Measurements from ENCODE around the gene PTPRK. TPM values are rescaled to one million over a fixed set of nuclear protein-coding genes. Genes with fewer than 3 reads are reported as not detected.

Gene PTPRK
- total RNA-seq, 1 experiment from 2014 or later, result 53.8 TPM

GRCh38 chr6:128069188-128069587 lies 451.2 kb downstream of the PTPRK start:
- POLR2A ChIA-PET (ENCODE audit: unreplicated experiment), result no interaction called here
- intact Hi-C loops (cut with micrococcal nuclease), result no loop called here
- no peak for ATAC-seq

GRCh38 chr6:128068119-128068479 lies 452.3 kb downstream of the PTPRK start:
- Histone ChIP-seq H3K79me2 (ENCODE audit: low read length) (no peaks in the 10 kb centered on the region), H3K27me3 (ENCODE audit: low read length) (no peaks in the 10 kb centered on the region), H3F3A (ENCODE audit: low read length, unreplicated experiment) (no peaks in the 10 kb centered on the region), H3K9ac (ENCODE audit: low read length) (no peak overlapping the region), H3K4me1 (ENCODE audit: insufficient read depth, low read length) (no peaks in the 10 kb centered on the region), H3K9me3 (ENCODE audit: low read length) (no peaks in the 10 kb centered on the region), H3K4me2 (ENCODE audit: low read length) (no peak overlapping the region), H3K36me3 (ENCODE audit: low read depth, low read length) (no peaks in the 10 kb centered on the region), H3K27ac (ENCODE audit: low read length) (no peak overlapping the region), H4K20me1 (ENCODE audit: low read length) (no peaks in the 10 kb centered on the region), H2AFZ (ENCODE audit: low read length) (no peak overlapping the region), H3K9me2 (replicated peaks; ENCODE audit: low read length) (no peaks in the 10 kb centered on the region), H3K4me3 (ENCODE audit: low read length) (no peak overlapping the region)
- ChIA-PET POLR2A (ENCODE audit: unreplicated experiment) (no interaction called here), CTCF (no interaction called here)
- TF ChIP-seq CTCF (conservative IDR thresholded peaks at IDR 0.05; ENCODE audit: low read depth, low read length), result no peak
- no peak for TF ChIP-seq EZH2phosphoT487 (IDR thresholded peaks at IDR 0.05; ENCODE audit: borderline replicate concordance, low read length)
- no peak for TF ChIP-seq EZH2 (IDR thresholded peaks at IDR 0.05; ENCODE audit: low read length, unreplicated experiment)
- intact Hi-C loops (cut with micrococcal nuclease), result no loop called here
- no peak for ATAC-seq
- no TSS peak for BruUV-seq (replicated peaks)
- DNase-seq, result no peak

More at GRCh38 chr6:128069188-128069587, 451.2 kb downstream of the PTPRK start:
- TF ChIP-seq EZH2 (IDR thresholded peaks at IDR 0.05; ENCODE audit: low read length, unreplicated experiment) (no peak), EZH2phosphoT487 (IDR thresholded peaks at IDR 0.05; ENCODE audit: borderline replicate concordance, low read length) (no peak), CTCF (conservative IDR thresholded peaks at IDR 0.05; ENCODE audit: low read depth, low read length) (no peak)
- Histone ChIP-seq H3K9ac (ENCODE audit: low read length) (no peak overlapping the region), H3F3A (ENCODE audit: low read length, unreplicated experiment) (no peaks in the 10 kb centered on the region), H3K27ac (ENCODE audit: low read length) (no peak overlapping the region), H3K4me3 (ENCODE audit: low read length) (no peak overlapping the region), H3K9me3 (ENCODE audit: low read length) (no peaks in the 10 kb centered on the region), H3K79me2 (ENCODE audit: low read length) (no peaks in the 10 kb centered on the region), H3K4me2 (ENCODE audit: low read length) (no peak overlapping the region), H2AFZ (ENCODE audit: low read length) (no peak overlapping the region), H4K20me1 (ENCODE audit: low read length) (no peaks in the 10 kb centered on the region), H3K9me2 (replicated peaks; ENCODE audit: low read length) (no peaks in the 10 kb centered on the region), H3K36me3 (ENCODE audit: low read depth, low read length) (no peaks in the 10 kb centered on the region), H3K4me1 (ENCODE audit: insufficient read depth, low read length) (no peaks in the 10 kb centered on the region), H3K27me3 (ENCODE audit: low read length) (no peaks in the 10 kb centered on the region)
- DNase-seq, result no peak
- CTCF ChIA-PET, result no interaction called here
- BruUV-seq (replicated peaks), result no TSS peak

GRCh38 chr6:128067446-128068118 lies 452.8 kb downstream of the PTPRK start:
- Histone ChIP-seq H2AFZ (ENCODE audit: low read length) (no peak overlapping the region), H3K4me2 (ENCODE audit: low read length) (no peak overlapping the region), H3K27me3 (ENCODE audit: low read length) (no peaks in the 10 kb centered on the region), H3K4me1 (ENCODE audit: insufficient read depth, low read length) (no peaks in the 10 kb centered on the region), H3K9me2 (replicated peaks; ENCODE audit: low read length) (no peaks in the 10 kb centered on the region), H3K9me3 (ENCODE audit: low read length) (no peaks in the 10 kb centered on the region), H3K36me3 (ENCODE audit: low read depth, low read length) (no peaks in the 10 kb centered on the region), H3K27ac (ENCODE audit: low read length) (no peak overlapping the region), H3F3A (ENCODE audit: low read length, unreplicated experiment) (no peaks in the 10 kb centered on the region), H3K79me2 (ENCODE audit: low read length) (no peaks in the 10 kb centered on the region), H3K9ac (ENCODE audit: low read length) (no peak overlapping the region), H3K4me3 (ENCODE audit: low read length) (no peak overlapping the region), H4K20me1 (ENCODE audit: low read length) (no peaks in the 10 kb centered on the region)
- BruUV-seq (replicated peaks), result no TSS peak
- TF ChIP-seq EZH2phosphoT487 (IDR thresholded peaks at IDR 0.05; ENCODE audit: borderline replicate concordance, low read length) (no peak), CTCF (conservative IDR thresholded peaks at IDR 0.05; ENCODE audit: low read depth, low read length) (no peak), EZH2 (IDR thresholded peaks at IDR 0.05; ENCODE audit: low read length, unreplicated experiment) (no peak)
- POLR2A ChIA-PET (ENCODE audit: unreplicated experiment), result no interaction called here
- CTCF ChIA-PET, result no interaction called here
- intact Hi-C loops (cut with micrococcal nuclease), result no loop called here
- ATAC-seq (no peak), DNase-seq (no peak)

All from PC-3 (cell line).